ENCODE measurements around the gene HSD17B3. TPM values are rescaled to one million over a fixed set of nuclear protein-coding genes. Genes with fewer than 3 reads are reported as not detected.
"Not testable (repeated sequence)": the region's sequence is repeated elsewhere in the genome, so short reads cannot be mapped to it uniquely, and the experiment has no call there.

HSD17B3 gene
- total and polyA plus RNA-seq, 10 of the 15 experiments (the other 5 are each of a cell fraction or from before 2014, with no cell fraction given): not detected

DNA sequence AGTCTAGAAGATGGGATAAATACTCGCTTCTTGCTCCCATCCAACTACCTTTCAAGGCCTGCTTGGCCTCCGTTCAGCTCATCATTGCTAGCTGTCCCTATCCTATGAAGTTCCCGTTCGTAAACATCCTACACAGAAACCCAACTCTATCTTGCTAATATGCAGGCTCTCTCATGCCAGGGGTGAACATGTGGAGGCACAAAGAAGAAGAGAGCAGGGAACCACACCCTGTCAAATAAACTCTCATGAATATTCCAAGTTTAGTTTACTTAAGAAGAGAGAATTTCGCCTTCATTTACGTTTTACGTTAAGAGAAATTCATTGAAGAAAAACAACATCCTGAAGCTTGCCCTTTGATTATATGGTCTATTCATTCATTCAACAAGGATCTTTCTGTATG, 7.9 kb upstream of the HSD17B3 start:
- SMC1A ChIA-PET (ENCODE audit: uncharacterized antibody, unreplicated experiment): no interaction called here
- POLR2A ChIA-PET: no interaction called here
- ATAC-seq: no peak
- Histone ChIP-seq H3K4me1 (ENCODE audit: control insufficient read depth, insufficient read depth, low read length) (no peaks in the 10 kb centered on the region), H3K27ac (ENCODE audit: control insufficient read depth, insufficient read depth) (no peak overlapping the region), H3K79me2 (ENCODE audit: control insufficient read depth, insufficient read depth, low read length) (no peaks in the 10 kb centered on the region), H4K20me1 (ENCODE audit: control insufficient read depth, insufficient read depth) (no peaks in the 10 kb centered on the region), H3K9me3 (replicated peaks; ENCODE audit: control insufficient read depth, insufficient read depth, low read length) (no peaks in the 10 kb centered on the region; the same call in 1 of the 3 replicates), H3K4me2 (ENCODE audit: control insufficient read depth, insufficient read depth) (no peak overlapping the region), H3K9ac (ENCODE audit: control insufficient read depth, insufficient read depth, low read length) (no peak overlapping the region), H2AFZ (ENCODE audit: control insufficient read depth, low read depth, low read length) (no peak overlapping the region), H3K36me3 (ENCODE audit: control insufficient read depth in 2 of 2, insufficient read depth in 2 of 2, low read length in 1 of 2) (no peaks in the 10 kb centered on the region), H3K4me3 (no peak overlapping the region), H3K27me3 (replicated peaks in 1 of 2; ENCODE audit: control insufficient read depth in 2 of 2, insufficient read depth in 2 of 2, low read length in 1 of 2) (no peaks in the 10 kb centered on the region)
- FAIRE-seq: no peak
- no peak for TF ChIP-seq RELB (IDR thresholded peaks at IDR 0.05; ENCODE audit: low read depth)
- TF ChIP-seq RUNX3 (IDR thresholded peaks at IDR 0.05; ENCODE audit: low read length): no peak
- TF ChIP-seq RAD51 (IDR thresholded peaks at IDR 0.05): no peak
- TF ChIP-seq POU2F2 (IDR thresholded peaks at IDR 0.05; ENCODE audit: borderline replicate concordance, low read depth, low read length): no peak
- no peak for TF ChIP-seq TAF1 (IDR thresholded peaks at IDR 0.05; ENCODE audit: borderline replicate concordance, low read depth, low read length)
- TF ChIP-seq MYC (IDR thresholded peaks at IDR 0.05; ENCODE audit: insufficient read depth, insufficient read length, insufficient replicate concordance, low read length, severe bottlenecking): no peak
- TF ChIP-seq FOS (IDR thresholded peaks at IDR 0.05; ENCODE audit: borderline replicate concordance, extremely low read depth, insufficient read length): no peak
- TF ChIP-seq ZNF384 (IDR thresholded peaks at IDR 0.05; ENCODE audit: borderline replicate concordance, low read depth, low read length): no peak
- TF ChIP-seq NR2F1 (conservative IDR thresholded peaks at IDR 0.05): no peak
- no peak for TF ChIP-seq CBFB (IDR thresholded peaks at IDR 0.05; ENCODE audit: low read depth)
- TF ChIP-seq CREB1 (IDR thresholded peaks at IDR 0.05; ENCODE audit: low read depth): no peak
- TF ChIP-seq IKZF1 (conservative IDR thresholded peaks at IDR 0.05): no peak
- no peak for TF ChIP-seq HDAC2 (IDR thresholded peaks at IDR 0.05)
- TF ChIP-seq NR2C2 (IDR thresholded peaks at IDR 0.05; ENCODE audit: borderline replicate concordance, control insufficient read depth, insufficient read length, low read depth): no peak
- no peak for TF ChIP-seq ZNF217 (IDR thresholded peaks at IDR 0.05)
- RAD21 ChIA-PET (ENCODE audit: unreplicated experiment): no interaction called here
- in situ Hi-C loops (cut with MboI) (no loop called here), intact Hi-C loops (cut with micrococcal nuclease; ENCODE audit: unreplicated experiment) (no loop called here)
- 77% methylated on average over 7 of the region's 7 CpGs for WGBS (ENCODE audit: insufficient coverage, insufficient replicate concordance, low lambda C conversion rate, missing lambda C conversion rate)
- no peak for DNase-seq (ENCODE audit: low read depth, low spot score)
- BruUV-seq (replicated peaks): no TSS peak
- CTCF ChIA-PET: interaction anchor here (1.2 kb wide), 1 partner anchor 76 kb away, joined by 4 read pairs; no protein-coding TSS in a partner anchor

GRCh38 chr9:96306958-96307357, 5.0 kb upstream of the HSD17B3 start:
- RAD21 ChIA-PET (ENCODE audit: unreplicated experiment); FAIRE-seq; in situ Hi-C loops (cut with MboI): not testable (repeated sequence)

More at GRCh38 chr9:96306958-96307357, 5.0 kb upstream of the HSD17B3 start:
- ATAC-seq; H4K20me1 ChIP-seq (ENCODE audit: control insufficient read depth, insufficient read depth); DNase-seq (ENCODE audit: low read depth, low spot score); H3K4me3 ChIP-seq; H3K27me3 ChIP-seq (replicated peaks in 1 of 2; ENCODE audit: control insufficient read depth in 2 of 2, insufficient read depth in 2 of 2, low read length in 1 of 2); H3K4me2 ChIP-seq (ENCODE audit: control insufficient read depth, insufficient read depth); H3K27ac ChIP-seq (ENCODE audit: control insufficient read depth, insufficient read depth); H3K9ac ChIP-seq (ENCODE audit: control insufficient read depth, insufficient read depth, low read length); H3K79me2 ChIP-seq (ENCODE audit: control insufficient read depth, insufficient read depth, low read length); BruUV-seq (replicated peaks); CTCF ChIA-PET; SMC1A ChIA-PET (ENCODE audit: uncharacterized antibody, unreplicated experiment); H3K4me1 ChIP-seq (ENCODE audit: control insufficient read depth, insufficient read depth, low read length); intact Hi-C loops (cut with micrococcal nuclease; ENCODE audit: unreplicated experiment); H3K9me3 ChIP-seq (replicated peaks; ENCODE audit: control insufficient read depth, insufficient read depth, low read length); H2AFZ ChIP-seq (ENCODE audit: control insufficient read depth, low read depth, low read length); H3K36me3 ChIP-seq (ENCODE audit: control insufficient read depth in 2 of 2, insufficient read depth in 2 of 2, low read length in 1 of 2): not testable (repeated sequence)
- WGBS (ENCODE audit: insufficient coverage, insufficient replicate concordance, low lambda C conversion rate, missing lambda C conversion rate): 64% methylated on average over 6 of the region's 6 CpGs
- POLR2A ChIA-PET: interaction anchor here (0.7 kb wide), 1 partner anchor 738 kb away, joined by 5 read pairs; no protein-coding TSS in a partner anchor
